SK-N-MC (cell line): ENCODE measurements around the gene CDK6.

Experiments used
- EZH2 ChIP-seq: fragments of 200-600 bp; sonication (generic); IDR thresholded peaks from one replicate; pipeline ENCODE4 v1.6.1; 2017; ENCODE audit warnings: antibody characterized with exemption
- FOXP2 ChIP-seq: optimal IDR thresholded peaks from 2 replicates; pipeline ENCODE3; 2011; ENCODE audit warnings: mild to moderate bottlenecking, moderate library complexity; ENCODE audit not compliant: insufficient read depth; ENCODE audit errors: extremely low read length, control extremely low read depth
- POLR2AphosphoS5 ChIP-seq: IDR thresholded peaks from 2 replicates; pipeline ENCODE4 v1.6.1; 2012; ENCODE audit warnings: mild to moderate bottlenecking, low read depth, low read length, borderline replicate concordance

- TF ChIP-seq EZH2 = no peak
- TF ChIP-seq POLR2AphosphoS5 = no peak
- no peak for TF ChIP-seq FOXP2
These were observed 38.7 kb downstream of the CDK6 start for GRCh38 chr7:92797693-92798092.
